GM23338 (cell line): ENCODE measurements around the gene ZNF366.

ENCODE experiments used
- CTCF ChIP-seq, 2 experiments: fragments of 200-600 bp in 1 of 2; sonication (generic) in 1 of 2; conservative IDR thresholded peaks; 2 replicates each; pipeline versions ENCODE4 v1.5.1 to v1.6.1; 2016 to 2017; ENCODE audit warnings: antibody characterized with exemption in 2 of 2, low read depth in 2 of 2, mild to moderate bottlenecking in 2 of 2, moderate library complexity in 1 of 2
- EZH2 ChIP-seq: fragments of 200-600 bp; sonication (generic); IDR thresholded peaks from one replicate; pipeline ENCODE4 v1.8.0; 2017; ENCODE audit warnings: antibody characterized with exemption, mild to moderate bottlenecking, low read depth; ENCODE audit not compliant: unreplicated experiment
- EZH2phosphoT487 ChIP-seq: fragments of 200-600 bp; sonication (generic); IDR thresholded peaks from one replicate; pipeline ENCODE4 v1.8.1; 2018; ENCODE audit warnings: antibody characterized with exemption; ENCODE audit not compliant: unreplicated experiment
- JUNB ChIP-seq: IDR thresholded peaks from one replicate; pipeline ENCODE4 v1.6.1; 2016; ENCODE audit warnings: antibody characterized with exemption; ENCODE audit not compliant: unreplicated experiment
- POLR2AphosphoS5 ChIP-seq: IDR thresholded peaks from 2 replicates; pipeline ENCODE4 v1.6.1; 2016; ENCODE audit warnings: antibody characterized with exemption, low read depth
- ZNF331 ChIP-seq: fragments of 250-450 bp; sonication (Bioruptor Pico); IDR thresholded peaks from 2 replicates; pipeline ENCODE4 v1.5.0; 2020; ENCODE audit warnings: low read depth, mild to moderate bottlenecking, moderate library complexity
- TF ChIP-seq, protein P1 (sequence below): IDR thresholded peaks from one replicate; pipeline ENCODE4 v1.6.1; 2018; ENCODE audit warnings: antibody characterized with exemption; ENCODE audit not compliant: unreplicated experiment
- TF ChIP-seq, protein P2 (sequence below): fragments of 250-450 bp; sonication (Bioruptor Pico); IDR thresholded peaks from 2 replicates; pipeline ENCODE4 v1.5.0; 2020; ENCODE audit warnings: mild to moderate bottlenecking, moderate library complexity

DNA sequence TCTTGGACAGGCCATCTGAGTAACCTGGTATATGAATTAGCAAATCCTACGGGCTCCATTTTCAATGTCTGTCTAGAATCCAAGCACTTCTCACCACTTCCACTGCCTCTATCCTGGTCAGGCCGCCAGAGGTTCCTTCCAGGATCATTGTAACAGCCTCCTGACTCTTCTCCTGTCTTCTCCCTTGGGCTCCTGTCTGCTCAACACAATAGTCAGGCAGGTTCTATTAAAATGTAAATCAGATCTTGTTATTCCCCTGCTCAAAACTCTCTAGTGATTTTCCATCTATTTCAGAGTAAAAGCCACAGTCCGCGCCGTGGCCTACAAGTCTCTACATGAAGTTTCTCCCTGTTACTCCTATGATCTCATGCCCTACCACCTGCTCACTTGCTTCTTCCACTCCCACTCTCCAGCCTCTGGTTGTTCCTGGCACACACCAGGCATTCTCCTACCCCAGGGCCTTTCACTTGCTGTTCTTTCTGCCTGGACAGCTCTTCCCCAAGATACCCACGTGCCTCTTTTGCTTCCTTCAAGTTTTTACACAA is 21.7 kb downstream of the ZNF366 start:
- TF ChIP-seq CTCF (conservative IDR thresholded peaks at IDR 0.05; ENCODE audit: low read depth in 2 of 2) (no peak), EZH2 (no peak), EZH2phosphoT487 (no peak), POLR2AphosphoS5 (no peak), JUNB (no peak), ZNF331 (no peak)
- TF ChIP-seq, protein P1, sequence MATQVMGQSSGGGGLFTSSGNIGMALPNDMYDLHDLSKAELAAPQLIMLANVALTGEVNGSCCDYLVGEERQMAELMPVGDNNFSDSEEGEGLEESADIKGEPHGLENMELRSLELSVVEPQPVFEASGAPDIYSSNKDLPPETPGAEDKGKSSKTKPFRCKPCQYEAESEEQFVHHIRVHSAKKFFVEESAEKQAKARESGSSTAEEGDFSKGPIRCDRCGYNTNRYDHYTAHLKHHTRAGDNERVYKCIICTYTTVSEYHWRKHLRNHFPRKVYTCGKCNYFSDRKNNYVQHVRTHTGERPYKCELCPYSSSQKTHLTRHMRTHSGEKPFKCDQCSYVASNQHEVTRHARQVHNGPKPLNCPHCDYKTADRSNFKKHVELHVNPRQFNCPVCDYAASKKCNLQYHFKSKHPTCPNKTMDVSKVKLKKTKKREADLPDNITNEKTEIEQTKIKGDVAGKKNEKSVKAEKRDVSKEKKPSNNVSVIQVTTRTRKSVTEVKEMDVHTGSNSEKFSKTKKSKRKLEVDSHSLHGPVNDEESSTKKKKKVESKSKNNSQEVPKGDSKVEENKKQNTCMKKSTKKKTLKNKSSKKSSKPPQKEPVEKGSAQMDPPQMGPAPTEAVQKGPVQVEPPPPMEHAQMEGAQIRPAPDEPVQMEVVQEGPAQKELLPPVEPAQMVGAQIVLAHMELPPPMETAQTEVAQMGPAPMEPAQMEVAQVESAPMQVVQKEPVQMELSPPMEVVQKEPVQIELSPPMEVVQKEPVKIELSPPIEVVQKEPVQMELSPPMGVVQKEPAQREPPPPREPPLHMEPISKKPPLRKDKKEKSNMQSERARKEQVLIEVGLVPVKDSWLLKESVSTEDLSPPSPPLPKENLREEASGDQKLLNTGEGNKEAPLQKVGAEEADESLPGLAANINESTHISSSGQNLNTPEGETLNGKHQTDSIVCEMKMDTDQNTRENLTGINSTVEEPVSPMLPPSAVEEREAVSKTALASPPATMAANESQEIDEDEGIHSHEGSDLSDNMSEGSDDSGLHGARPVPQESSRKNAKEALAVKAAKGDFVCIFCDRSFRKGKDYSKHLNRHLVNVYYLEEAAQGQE = no peak
- TF ChIP-seq, protein P2, sequence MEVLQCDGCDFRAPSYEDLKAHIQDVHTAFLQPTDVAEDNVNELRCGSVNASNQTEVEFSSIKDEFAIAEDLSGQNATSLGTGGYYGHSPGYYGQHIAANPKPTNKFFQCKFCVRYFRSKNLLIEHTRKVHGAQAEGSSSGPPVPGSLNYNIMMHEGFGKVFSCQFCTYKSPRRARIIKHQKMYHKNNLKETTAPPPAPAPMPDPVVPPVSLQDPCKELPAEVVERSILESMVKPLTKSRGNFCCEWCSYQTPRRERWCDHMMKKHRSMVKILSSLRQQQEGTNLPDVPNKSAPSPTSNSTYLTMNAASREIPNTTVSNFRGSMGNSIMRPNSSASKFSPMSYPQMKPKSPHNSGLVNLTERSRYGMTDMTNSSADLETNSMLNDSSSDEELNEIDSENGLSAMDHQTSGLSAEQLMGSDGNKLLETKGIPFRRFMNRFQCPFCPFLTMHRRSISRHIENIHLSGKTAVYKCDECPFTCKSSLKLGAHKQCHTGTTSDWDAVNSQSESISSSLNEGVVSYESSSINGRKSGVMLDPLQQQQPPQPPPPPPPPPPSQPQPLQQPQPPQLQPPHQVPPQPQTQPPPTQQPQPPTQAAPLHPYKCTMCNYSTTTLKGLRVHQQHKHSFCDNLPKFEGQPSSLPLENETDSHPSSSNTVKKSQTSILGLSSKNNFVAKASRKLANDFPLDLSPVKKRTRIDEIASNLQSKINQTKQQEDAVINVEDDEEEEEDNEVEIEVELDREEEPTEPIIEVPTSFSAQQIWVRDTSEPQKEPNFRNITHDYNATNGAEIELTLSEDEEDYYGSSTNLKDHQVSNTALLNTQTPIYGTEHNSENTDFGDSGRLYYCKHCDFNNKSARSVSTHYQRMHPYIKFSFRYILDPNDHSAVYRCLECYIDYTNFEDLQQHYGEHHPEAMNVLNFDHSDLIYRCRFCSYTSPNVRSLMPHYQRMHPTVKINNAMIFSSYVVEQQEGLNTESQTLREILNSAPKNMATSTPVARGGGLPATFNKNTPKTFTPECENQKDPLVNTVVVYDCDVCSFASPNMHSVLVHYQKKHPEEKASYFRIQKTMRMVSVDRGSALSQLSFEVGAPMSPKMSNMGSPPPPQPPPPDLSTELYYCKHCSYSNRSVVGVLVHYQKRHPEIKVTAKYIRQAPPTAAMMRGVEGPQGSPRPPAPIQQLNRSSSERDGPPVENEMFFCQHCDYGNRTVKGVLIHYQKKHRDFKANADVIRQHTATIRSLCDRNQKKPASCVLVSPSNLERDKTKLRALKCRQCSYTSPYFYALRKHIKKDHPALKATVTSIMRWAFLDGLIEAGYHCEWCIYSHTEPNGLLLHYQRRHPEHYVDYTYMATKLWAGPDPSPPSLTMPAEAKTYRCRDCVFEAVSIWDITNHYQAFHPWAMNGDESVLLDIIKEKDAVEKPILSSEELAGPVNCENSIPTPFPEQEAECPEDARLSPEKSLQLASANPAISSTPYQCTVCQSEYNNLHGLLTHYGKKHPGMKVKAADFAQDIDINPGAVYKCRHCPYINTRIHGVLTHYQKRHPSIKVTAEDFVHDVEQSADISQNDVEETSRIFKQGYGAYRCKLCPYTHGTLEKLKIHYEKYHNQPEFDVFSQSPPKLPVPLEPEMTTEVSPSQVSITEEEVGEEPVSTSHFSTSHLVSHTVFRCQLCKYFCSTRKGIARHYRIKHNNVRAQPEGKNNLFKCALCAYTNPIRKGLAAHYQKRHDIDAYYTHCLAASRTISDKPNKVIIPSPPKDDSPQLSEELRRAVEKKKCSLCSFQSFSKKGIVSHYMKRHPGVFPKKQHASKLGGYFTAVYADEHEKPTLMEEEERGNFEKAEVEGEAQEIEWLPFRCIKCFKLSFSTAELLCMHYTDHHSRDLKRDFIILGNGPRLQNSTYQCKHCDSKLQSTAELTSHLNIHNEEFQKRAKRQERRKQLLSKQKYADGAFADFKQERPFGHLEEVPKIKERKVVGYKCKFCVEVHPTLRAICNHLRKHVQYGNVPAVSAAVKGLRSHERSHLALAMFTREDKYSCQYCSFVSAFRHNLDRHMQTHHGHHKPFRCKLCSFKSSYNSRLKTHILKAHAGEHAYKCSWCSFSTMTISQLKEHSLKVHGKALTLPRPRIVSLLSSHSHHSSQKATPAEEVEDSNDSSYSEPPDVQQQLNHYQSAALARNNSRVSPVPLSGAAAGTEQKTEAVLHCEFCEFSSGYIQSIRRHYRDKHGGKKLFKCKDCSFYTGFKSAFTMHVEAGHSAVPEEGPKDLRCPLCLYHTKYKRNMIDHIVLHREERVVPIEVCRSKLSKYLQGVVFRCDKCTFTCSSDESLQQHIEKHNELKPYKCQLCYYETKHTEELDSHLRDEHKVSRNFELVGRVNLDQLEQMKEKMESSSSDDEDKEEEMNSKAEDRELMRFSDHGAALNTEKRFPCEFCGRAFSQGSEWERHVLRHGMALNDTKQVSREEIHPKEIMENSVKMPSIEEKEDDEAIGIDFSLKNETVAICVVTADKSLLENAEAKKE (CRISPR knock-in tag) = no peak
